CD4-positive, alpha-beta T cell treated with Interleukin-1 beta for 1 hour (primary cell): ENCODE results near the gene CIZ1.
A peak's percentile ranks its signal among the peaks of the same experiment; 100 is the strongest.

ENCODE experiments used
- DNase-seq, 2 donors: peaks; one replicate each; pipeline ENCODE4 v3.0.0-alpha.2; 2020 to 2022

Gene CIZ1

DNA sequence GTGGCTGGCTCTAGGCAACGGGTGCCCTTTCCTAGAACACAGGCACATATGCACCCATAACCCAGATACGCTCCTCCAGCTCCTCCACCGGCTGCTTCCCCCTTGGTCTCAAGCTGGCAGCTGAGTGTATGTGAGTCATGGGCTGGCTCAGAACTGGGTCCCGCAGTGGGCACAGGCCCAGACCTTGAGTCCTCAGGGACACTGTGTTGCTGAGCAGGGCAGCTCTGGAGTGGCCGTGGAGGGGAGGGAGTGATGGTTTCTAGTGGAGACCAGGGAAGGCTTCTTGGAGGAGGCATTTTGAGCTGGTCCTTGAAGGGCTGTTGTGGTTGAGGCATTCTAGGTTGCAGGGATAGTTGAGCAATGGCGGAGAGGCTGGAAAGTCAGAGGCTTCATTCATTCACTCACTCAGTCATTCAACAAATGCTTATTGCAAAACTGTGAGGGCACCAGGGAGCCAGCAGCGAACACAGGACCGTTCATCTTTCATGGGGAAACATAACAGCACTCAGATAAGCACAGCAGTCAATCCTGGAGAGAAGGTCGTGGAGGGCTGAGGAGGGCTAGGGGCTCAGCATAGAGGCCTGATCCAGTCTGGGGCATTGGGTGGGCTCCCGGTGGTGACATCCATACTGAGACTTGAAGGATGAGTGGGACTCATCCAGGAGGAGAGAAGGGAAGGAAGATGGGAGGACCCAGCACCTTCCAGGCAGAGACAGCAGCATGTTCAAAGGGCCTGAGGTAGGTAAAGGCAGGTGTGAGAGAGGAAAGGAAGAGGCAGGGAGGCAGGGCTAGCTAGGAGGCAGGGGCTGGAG, 29.0 kb downstream of the CIZ1 start:
- DNase-seq = no peak

DNA sequence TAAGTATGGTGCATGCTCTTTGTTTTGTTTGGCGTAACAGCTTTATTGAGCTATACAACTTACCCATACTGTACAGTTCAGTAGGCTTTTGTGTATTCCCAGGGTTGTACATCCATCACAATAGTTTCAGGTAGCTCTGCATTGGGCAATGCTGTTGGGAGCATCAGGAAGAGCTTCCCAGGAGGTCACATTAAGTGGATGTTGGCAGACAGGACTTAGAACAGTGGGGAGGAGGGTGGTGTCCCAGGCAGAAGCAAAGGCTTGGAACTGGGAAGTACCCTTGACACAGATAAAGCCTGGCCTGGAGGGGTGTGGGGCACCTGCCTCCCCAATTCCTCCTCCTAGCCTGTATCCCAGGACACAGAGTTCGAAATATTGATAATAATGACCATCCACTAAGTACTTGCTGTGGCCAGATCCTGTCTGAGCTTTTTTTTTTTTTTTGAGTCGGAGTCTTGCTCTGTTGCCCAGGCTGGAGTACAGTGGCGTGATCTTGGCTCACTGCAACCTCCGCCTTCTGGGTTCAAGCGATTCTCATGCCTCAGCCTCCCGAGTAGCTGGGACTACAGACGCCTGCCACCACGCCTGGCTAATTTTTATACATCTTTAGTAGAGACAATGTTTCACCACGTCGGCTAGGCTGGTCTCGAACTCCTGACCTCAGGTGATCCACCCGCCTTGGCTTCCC, 30.0 kb downstream of the CIZ1 start:
- DNase-seq = no peak

DNA sequence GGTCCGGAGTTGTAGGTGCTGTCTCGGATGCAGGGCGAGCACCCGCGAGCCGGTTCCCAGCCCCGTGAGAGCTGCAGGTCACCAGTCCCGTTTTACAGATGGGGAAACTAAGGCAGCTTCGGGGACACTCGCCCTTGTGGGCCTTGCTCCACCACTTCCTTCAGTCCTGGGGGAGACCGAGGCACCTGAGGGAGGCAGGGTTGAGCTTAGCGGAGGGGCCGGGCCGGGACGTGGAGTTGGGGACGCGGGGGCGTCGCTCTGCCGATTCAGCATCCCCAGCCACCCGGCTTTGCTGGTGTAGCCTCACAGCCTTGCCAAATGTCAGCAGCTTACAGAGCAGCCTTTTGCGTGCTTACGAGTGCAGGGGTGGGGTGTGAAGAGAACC, 30.8 kb downstream of the CIZ1 start:
- DNase-seq = peak in 1 of 2 donors; percentile 21

DNA sequence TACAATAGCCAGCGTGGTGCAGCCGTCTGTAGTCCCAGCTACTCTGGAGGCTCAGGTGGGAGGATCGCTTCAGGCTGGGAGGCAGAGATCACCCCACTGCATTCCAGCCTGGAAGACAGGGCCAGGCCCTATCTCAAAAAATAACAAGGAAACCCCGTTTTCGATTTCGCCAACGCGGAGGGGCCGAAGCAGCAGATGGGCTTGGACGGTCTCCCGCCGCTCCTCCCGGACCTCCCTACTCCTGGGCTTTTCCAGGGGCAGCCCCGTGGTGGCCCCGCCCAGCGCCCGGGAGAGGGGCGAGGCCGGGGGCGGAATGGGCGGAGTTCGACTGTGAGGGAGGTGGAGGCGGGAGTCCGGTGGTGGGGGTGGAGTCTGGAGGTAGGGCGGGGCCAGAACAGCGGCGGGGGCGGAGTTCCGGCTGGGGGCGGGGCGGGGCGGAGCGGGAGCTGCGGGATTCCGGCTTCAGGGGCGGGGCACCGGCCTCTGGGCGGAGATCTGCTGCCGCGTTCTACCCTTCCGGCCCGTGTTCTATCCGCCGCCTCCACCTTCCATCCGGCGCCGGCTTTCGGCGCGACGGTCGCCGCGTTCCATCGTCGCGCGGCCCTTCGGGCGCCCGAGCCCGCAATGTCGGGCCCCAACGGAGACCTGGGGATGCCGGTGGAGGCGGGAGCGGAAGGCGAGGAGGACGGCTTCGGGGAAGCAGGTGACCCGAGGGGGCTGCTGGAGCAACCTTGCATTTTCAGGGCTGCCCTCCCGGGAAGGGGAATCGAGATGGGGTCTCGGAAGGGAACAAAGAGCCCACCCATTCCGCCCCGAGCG, 31.4 kb downstream of the CIZ1 start, which contains the start of gene BBLN:
TSS of gene BBLN (plus strand) at position 482 of the 819 bp plus-strand sequence. CDS start at position 625, 143 bp downstream.
- peak; percentile 92 to 93 for DNase-seq

DNA sequence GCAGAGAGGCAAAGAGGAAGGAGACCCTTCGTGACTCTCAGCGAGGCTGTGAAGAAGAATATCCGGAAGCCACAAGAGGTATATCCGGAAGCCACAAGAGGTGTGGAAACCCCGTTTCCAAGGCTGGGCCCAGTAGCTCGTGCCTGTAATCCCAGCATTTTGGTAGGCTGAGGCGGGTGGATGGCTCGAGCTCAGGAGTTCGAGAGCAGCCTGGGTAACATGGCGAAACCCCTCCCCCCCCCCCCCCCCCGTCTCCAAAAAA, 31.9 kb downstream of the CIZ1 start:
- peak; percentile 56 to 72 for DNase-seq

DNA sequence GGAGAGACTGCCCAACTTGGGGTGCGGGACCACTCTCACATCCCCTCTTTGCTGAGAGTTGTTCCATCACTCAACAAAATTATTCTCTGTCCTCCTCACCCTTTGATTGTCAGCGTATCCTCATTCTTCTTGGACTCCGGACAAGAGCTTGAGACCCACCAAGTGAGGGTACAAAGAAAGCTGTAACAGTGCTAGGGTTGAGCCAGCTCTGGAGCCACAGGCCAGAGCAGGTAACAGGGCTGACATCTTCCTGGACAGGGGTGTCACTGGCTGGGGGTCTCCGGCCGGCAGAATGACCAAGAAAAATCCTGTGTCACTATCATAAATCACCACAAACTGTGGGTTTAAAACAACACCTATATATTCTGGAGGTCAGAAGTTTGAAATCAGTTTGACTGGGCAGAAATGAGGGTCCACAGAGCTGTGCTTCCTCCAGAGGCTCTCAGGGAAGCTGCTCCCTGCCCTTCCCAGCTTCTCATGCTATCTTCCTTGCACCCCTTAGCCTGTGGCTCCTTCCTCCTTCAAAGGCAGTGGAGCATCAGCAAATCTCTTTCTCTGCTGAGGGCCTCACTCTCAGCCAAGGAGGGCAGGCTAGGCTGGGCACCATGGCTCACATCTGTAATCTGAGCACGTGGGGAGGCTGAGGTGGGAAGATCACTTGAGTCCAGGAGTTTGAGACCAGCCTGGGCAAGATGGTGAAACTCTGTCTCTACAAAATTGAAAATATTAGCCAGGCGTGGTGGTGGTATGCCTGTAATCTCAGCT, 35.5 kb downstream of the CIZ1 start:
- no peak for DNase-seq

DNA sequence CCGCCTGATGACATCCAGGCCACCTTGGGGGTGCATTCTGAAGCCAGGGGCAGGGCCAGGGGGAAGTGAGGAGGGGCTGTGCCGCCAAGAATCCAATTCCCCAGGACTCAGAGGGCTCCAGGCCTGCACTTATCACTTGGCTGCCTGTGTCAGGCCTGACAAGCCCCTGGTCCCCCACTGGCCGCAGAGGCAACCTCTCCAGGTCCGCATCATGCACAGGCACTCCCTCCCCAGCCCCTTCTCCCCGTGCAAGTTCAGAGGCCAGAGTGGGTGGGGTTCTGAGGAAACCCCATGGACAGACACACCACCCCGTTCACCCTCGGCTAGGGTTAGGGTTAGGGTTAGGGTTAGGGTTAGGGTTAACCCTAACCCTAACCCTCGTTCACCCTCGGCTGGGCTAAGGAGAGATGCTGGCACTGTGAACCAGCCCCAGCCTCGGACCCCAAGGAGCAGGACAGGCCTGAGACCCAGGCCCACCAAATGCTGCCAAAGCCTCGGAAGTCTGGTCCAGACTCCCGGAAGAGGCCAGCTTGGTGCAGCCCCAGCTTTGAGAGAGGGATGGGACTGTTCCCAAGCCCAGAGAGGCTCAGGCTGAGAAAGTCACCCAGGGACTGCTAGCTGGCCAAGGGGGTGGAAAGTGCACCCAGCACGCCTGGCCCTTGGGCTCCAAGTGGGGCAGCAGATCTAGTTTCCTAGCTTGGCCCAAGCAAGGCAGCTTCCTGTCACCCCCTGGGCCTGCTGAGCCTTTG, 37.3 kb downstream of the CIZ1 start:
- DNase-seq = no peak

DNA sequence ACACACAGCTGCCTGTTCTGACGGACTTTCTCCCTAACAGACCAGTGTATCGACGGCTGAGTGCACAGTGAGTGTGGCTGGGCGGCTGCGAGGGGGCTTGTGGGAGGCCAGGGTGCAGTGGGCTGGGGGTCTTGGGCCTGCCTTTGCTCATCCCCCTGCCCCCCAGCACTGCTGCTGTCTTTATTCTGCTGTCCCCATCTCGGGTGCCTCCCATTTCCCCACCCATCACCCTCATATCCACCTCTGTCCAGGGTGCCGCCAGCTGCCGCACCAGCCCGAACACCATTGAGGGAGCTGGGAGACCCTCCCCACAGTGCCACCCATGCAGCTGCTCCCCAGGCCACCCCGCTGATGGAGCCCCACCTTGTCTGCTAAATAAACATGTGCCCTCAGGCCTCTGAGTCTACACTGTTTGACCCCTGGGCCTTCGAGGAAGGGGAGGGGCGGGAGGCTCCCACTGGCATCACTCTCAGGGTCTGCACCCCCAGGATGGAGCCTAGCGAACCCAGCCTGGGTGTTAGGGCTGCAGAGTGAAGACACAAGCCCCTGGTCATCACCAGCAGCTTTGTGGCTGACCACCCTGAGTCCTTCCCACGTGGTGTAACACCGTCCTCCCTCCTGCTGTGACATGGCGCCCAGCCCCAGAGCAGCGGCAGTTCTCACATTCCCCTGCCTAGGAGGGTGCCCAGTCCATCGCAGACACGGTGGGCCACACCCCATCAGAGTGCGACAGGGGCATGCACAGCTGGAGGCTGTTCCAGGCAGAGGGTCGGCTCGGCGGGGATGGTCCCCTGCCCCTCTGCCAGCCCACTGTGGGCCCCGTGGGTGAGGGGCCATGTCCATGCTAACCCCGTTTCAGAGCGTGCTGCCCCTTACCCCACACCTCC, 38.1 kb downstream of the CIZ1 start:
- DNase-seq = no peak

DNA sequence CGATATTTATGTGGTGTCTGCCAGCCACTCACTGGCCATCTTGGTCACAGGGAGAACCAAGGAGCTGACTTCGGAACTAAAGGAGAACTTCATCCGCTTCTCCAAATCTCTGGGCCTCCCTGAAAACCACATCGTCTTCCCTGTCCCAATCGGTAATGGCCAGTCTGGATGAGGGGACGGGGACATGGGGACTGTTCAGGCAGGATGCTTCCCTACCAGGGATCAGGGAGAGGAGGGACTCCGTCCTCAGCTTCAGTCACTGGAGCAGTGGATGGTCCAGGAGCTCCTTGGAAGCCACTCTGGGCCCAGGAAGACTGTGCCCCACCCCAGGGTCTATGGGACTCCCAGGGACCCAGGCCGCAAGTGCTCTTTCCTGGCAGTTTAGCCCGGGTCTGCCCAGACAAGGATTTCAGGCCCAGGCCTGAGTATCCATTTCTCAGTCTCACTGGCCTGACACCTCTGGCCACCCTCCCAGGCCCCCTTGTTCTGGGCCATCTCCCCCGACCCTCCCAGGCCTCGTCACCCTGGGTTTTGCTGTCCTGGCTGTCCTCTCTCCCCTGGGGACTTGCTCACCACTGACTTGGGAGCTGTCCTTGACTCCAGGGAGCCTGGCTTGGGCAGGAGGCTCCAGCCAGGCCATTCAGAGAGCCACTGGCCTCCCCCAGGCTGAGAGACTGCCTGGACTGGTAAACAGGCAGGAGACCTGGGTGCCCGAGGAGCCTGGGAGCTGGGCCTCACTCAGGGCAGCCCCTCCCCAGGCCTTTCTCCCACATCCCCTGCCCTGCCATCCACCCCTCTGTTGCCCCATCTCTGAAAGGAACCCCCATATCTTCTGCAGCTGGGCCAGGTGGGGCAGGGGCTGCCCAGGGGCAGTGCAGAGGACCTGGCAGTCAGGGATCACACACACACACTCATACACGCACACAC, 39.0 kb downstream of the CIZ1 start:
- DNase-seq = no peak

DNA sequence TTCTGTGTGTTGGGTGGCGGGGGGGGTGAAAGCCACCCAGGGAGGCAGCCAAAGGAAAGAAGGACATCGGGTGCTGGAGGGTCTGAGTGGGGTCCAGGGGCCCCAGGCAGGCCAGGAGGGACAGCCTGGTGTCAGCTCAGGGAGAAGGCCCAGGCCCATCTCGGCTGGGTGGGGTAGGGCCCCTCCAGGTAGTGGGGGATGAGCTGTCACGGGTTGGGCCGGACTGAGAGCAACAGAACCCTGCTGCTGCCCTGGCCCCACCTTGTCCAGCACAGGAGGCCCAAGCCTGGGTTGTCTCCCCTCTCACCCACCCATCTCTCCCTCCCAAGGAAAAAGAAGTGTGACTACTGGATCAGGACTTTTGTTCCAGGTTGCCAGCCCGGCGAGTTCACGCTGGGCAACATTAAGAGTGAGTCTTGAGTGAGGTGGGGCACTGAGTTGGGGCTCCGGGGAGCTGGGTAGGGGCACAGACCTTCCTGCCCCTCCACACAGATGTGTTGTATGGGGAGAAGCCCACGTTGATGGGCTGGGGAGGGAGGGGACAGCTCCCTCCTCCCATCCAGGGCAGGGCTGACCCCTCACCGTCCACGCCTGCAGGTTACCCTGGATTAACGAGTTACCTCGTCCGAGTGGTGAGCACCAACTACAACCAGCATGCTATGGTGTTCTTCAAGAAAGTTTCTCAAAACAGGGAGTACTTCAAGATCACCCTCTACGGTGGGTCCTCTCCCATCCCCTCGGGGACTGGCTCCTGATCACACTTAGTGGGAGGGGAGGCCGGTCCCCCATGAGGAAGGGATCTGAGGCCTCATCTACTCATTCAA, 39.9 kb downstream of the CIZ1 start:
- DNase-seq = no peak

DNA sequence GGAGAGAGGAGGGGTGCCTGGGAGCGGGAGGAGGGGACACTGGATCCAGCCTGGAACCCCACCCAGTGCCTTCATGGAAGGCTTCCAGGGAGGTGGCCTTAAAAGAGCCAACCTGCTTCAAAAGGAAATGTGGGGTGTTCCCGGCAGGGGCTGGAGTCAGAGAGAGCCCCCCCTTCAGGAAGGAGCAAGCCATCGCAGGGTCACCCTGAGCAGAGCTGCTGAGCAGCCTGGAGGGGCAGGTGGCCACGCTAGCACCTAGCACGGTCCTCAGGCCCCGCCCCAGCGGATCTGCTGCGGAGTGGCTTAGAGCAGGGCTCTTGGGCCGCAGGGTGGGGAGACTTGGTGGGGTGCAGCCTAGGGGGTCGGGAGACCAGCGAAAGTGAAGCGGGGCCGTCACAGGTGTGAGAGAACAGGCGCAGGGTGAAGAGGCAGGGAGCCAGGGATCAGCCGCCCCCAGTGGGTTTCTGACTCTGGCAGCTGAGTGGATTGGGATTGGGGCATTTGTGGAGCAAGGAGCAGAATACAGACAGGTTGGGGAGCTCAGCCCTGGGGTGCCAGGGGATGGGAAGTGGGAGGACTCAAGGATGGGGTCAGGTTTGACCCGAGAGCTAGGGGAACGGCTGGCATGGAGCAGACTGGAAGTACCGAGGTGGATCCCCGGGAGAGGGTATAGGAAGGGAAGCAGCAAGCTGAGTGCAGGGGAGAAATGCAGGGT, 40.6 kb downstream of the CIZ1 start:
- DNase-seq = no peak

DNA sequence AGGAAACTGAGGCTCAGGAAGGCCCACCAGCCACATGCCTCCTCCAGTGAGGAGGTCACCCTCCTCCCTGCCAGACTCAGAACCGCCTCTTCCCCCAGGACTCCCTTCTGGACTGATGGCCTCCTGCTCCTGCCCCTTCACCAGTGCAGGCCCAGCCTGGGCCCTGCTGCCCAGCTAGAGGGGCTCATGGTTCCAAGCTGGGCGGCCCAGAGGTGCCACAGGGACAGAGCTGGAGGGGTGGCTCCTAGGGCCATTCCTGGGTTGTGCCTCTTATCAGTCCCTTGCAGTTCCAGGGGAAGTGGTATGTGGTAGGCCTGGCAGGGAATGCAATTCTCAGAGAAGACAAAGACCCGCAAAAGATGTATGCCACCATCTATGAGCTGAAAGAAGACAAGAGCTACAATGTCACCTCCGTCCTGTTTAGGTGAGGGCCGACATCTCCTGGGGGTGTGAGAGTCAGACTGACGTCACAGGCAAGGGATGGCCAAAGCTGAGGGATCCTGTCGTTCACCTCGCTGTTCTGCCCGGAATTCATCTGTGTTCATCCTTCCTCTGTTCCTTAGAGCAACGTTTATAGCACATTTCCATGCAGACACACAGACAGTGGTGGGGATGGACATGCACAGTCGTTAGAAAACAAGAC, 41.3 kb downstream of the CIZ1 start:
- no peak for DNase-seq

DNA sequence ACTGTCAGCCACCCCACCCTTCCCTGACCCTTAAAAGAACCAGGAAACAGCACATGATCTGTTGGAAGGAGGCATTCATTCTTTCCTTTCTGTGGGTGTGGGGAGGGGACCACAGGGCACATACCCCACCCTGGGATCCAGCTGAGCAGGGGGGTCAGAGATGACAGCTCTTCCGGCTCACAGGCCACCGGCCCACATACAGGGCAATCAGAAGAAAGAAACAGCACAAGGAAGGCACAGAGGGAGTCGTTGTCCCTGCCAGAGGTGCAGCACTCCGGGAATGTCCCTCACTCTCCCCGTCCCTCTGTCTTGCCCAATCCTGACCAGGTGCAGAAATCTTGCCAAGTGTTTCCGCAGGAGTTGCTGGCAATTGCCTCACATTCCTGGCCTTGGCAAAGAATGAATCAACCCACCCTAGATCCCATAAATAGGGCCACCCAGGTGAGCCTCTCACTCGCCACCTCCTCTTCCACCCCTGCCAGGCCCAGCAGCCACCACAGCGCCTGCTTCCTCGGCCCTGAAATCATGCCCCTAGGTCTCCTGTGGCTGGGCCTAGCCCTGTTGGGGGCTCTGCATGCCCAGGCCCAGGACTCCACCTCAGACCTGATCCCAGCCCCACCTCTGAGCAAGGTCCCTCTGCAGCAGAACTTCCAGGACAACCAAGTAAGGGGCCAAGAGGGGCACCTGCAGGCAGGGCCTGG, 42.2 kb downstream of the CIZ1 start, which contains the start of gene LCN2:
TSS of gene LCN2 (plus strand) at position 453 of the 701 bp plus-strand sequence. CDS start at position 526, 73 bp downstream.
- no peak for DNase-seq

DNA sequence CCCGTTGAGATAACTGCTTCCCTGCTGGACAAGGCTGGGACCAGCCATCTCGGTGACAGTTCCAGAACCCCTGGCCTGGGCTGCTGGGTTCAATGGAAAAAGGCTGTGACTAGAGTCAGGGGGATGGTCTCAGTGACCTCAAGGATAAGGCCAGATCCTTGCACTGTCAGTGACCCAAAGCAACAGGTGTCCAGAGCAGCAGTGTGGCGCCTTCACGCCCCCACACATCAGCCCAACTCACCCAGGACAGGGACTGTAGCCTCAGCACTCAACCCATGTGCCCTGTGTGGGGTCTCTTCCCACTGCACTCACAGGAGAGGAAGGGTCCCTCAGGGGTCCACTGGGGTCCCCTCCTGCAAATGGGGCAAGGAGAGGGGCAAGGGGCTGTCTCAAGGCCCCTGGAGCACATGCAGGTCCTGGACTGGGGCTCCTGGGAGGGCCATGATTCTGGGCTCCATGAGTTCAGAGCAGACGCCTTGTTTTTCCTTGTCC, 42.8 kb downstream of the CIZ1 start:
- no peak for DNase-seq

DNA sequence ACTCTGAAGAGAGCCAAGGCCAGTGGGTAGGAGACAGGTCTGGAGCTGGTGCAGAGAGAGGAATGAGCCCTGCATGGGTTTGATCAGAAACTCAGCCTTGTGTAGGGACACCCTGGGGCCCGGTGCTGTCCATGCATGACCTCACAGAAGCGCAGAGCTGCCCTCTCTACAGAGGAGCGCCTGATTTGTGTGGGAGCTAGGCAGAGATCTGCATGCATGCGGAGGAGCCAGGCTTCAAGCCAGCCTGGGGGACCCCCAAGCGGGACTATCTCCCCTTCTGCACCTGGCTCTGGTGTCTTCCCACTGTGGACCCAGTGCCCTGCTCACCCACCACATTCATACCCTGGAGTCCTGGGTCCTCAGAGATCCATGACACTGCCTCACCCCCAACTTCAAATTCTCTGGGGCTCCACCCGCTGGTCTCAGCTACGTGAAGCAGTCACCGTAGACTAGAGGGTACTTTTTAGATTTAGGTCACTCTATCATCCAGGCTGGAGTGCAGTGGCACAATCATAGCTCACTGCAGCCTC, 44.7 kb downstream of the CIZ1 start:
- no peak for DNase-seq

DNA sequence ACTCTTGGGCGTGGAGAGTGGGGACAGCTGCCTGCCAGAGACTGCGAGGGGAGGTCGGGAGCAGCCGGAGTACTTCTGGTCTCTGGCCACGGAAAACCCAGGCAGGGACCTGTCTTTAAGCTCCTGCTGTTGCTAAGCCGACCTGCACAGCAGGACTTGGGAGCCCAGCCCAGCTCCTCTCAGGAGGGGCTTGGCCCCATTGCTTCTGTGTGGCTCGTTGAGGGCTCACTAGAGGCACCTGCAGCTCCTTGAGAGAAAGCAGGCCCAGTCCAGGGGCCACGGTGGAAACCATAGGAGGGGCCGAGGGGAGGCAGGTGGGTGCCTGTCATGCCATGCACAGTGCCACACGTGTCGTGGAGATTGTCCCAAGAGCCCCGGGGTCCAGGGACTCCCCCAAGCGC, 45.4 kb downstream of the CIZ1 start:
- DNase-seq = no peak

DNA sequence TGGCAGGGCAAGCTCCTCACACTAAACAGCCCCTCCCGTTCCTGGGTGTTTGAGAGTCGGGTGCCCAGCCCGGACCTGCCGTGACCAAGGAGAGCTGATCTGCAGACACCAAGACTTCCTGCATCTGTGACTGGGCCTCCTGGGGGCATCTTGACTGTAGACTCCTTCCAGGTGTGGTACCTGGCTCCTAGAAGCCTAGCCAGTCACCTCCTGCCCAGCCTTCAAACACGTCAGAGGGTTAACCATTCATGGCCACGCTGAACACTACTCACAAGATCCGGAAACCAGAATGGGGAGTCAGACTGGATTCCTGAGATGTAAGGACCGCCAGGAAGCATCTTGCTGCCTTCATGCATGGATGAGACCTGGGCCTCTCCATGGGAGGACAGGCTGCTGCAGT, 45.8 kb downstream of the CIZ1 start:
- no peak for DNase-seq
